Measurements from ENCODE around the gene S1PR4.
A peak's percentile ranks its signal among the peaks of the same experiment; 100 is the strongest.

Gene S1PR4

GRCh38 chr19:3133793-3134116 lies 44.8 kb upstream of the S1PR4 start:
- H3K9me3 ChIP-seq (ENCODE audit: insufficient read depth, low read depth, low read length): no peaks in the 10 kb centered on the region
- no peak overlapping the region for H3K23ac ChIP-seq (ENCODE audit: low read length)
- no peaks in the 10 kb centered on the region for H3K79me1 ChIP-seq (ENCODE audit: low read length)
- H3K79me2 ChIP-seq (ENCODE audit: control insufficient read depth, insufficient read depth, low read length, poor library complexity): no peaks in the 10 kb centered on the region
- no peak overlapping the region for H3K4me3 ChIP-seq (ENCODE audit: low read depth, low read length)
- no peak overlapping the region for H4K91ac ChIP-seq (ENCODE audit: low read depth, low read length)
- no peak overlapping the region for H3K4ac ChIP-seq (ENCODE audit: low read depth, low read length)
- no peak overlapping the region for H2BK120ac ChIP-seq (ENCODE audit: insufficient read depth, low read length, poor library complexity)
- DNase-seq: no peak
- H3K9ac ChIP-seq (ENCODE audit: low read length): no peak overlapping the region
- H4K12ac ChIP-seq (ENCODE audit: low read depth, low read length): no peak overlapping the region
- H4K8ac ChIP-seq (ENCODE audit: low read depth, low read length): no peak overlapping the region
- H3K14ac ChIP-seq (ENCODE audit: low read length): no peak overlapping the region
- no peak overlapping the region for H3K18ac ChIP-seq (ENCODE audit: low read length)
- H3K27ac ChIP-seq (ENCODE audit: low read depth, low read length): no peak overlapping the region
- H3K27me3 ChIP-seq (ENCODE audit: insufficient read depth, low read length): no peaks in the 10 kb centered on the region
- no peaks in the 10 kb centered on the region for H3K36me3 ChIP-seq (ENCODE audit: control insufficient read depth in 1 of 2, insufficient read depth in 2 of 2, low read length in 2 of 2)
- H2BK12ac ChIP-seq (ENCODE audit: low read length): no peak overlapping the region
- H3K4me1 ChIP-seq (ENCODE audit: control insufficient read depth in 1 of 2, insufficient read depth in 2 of 2, low read length in 2 of 2): no peaks in the 10 kb centered on the region
- H3K4me2 ChIP-seq (ENCODE audit: low read length): no peak overlapping the region
- no peak overlapping the region for H2AK5ac ChIP-seq (ENCODE audit: low read length)
- H2AFZ ChIP-seq (ENCODE audit: insufficient read depth, low read length, poor library complexity): no peak overlapping the region
- no peak overlapping the region for H2BK5ac ChIP-seq (ENCODE audit: low read depth, low read length, poor library complexity)
- no CpG with 5 or more reads among the region's 4 CpGs for WGBS (ENCODE audit: extremely low coverage, insufficient coverage, insufficient read length)

GRCh38 chr19:3135961-3136683 lies 42.4 kb upstream of the S1PR4 start, which contains the start of gene GNA15:
Gene GNA15, plus strand, starts transcription at chr19:3136033. Its CDS starts 418 bp downstream, at chr19:3136451.
- Histone ChIP-seq H3K4me3 (ENCODE audit: low read depth, low read length) (no peak within 1 kb of the TSS), H3K4ac (ENCODE audit: low read depth, low read length) (no peak within 1 kb of the TSS), H3K4me1 (ENCODE audit: control insufficient read depth in 1 of 2, insufficient read depth in 2 of 2, low read length in 2 of 2) (no peaks in the 10 kb centered on the region), H3K27me3 (ENCODE audit: insufficient read depth, low read length) (no peaks in the 10 kb centered on the region), H2AFZ (ENCODE audit: insufficient read depth, low read length, poor library complexity) (no peak within 1 kb of the TSS), H4K12ac (ENCODE audit: low read depth, low read length) (no peak within 1 kb of the TSS), H3K36me3 (ENCODE audit: control insufficient read depth in 1 of 2, insufficient read depth in 2 of 2, low read length in 2 of 2) (no peaks in the 10 kb centered on the region), H3K9me3 (ENCODE audit: insufficient read depth, low read depth, low read length) (no peaks in the 10 kb centered on the region), H3K23ac (ENCODE audit: low read length) (no peak within 1 kb of the TSS), H3K79me1 (ENCODE audit: low read length) (no peaks in the 10 kb centered on the region), H3K18ac (ENCODE audit: low read length) (no peak within 1 kb of the TSS), H4K8ac (ENCODE audit: low read depth, low read length) (no peak within 1 kb of the TSS), H4K91ac (ENCODE audit: low read depth, low read length) (no peak within 1 kb of the TSS), H3K27ac (ENCODE audit: low read depth, low read length) (no peak within 1 kb of the TSS), H2BK12ac (ENCODE audit: low read length) (no peak within 1 kb of the TSS), H3K79me2 (ENCODE audit: control insufficient read depth, insufficient read depth, low read length, poor library complexity) (no peaks in the 10 kb centered on the region), H2BK5ac (ENCODE audit: low read depth, low read length, poor library complexity) (no peak within 1 kb of the TSS), H2AK5ac (ENCODE audit: low read length) (no peak within 1 kb of the TSS), H3K14ac (ENCODE audit: low read length) (no peak within 1 kb of the TSS), H3K4me2 (ENCODE audit: low read length) (no peak within 1 kb of the TSS), H2BK120ac (ENCODE audit: insufficient read depth, low read length, poor library complexity) (no peak within 1 kb of the TSS), H3K9ac (ENCODE audit: low read length) (no peak within 1 kb of the TSS)
- DNase-seq: peak in 1 of 2 donors; percentile 30
- no CpG with 5 or more reads among the region's 40 CpGs for WGBS (ENCODE audit: extremely low coverage, insufficient coverage, insufficient read length)

GRCh38 chr19:3136684-3137055 lies 41.9 kb upstream of the S1PR4 start:
- WGBS (ENCODE audit: extremely low coverage, insufficient coverage, insufficient read length): no CpG with 5 or more reads among the region's 16 CpGs
- Histone ChIP-seq H3K27me3 (ENCODE audit: insufficient read depth, low read length) (no peaks in the 10 kb centered on the region), H4K8ac (ENCODE audit: low read depth, low read length) (no peak overlapping the region), H2AK5ac (ENCODE audit: low read length) (no peak overlapping the region), H3K4me1 (ENCODE audit: control insufficient read depth in 1 of 2, insufficient read depth in 2 of 2, low read length in 2 of 2) (no peaks in the 10 kb centered on the region), H3K36me3 (ENCODE audit: control insufficient read depth in 1 of 2, insufficient read depth in 2 of 2, low read length in 2 of 2) (no peaks in the 10 kb centered on the region), H2BK12ac (ENCODE audit: low read length) (no peak overlapping the region), H3K18ac (ENCODE audit: low read length) (no peak overlapping the region), H3K14ac (ENCODE audit: low read length) (no peak overlapping the region), H4K12ac (ENCODE audit: low read depth, low read length) (no peak overlapping the region), H3K9me3 (ENCODE audit: insufficient read depth, low read depth, low read length) (no peaks in the 10 kb centered on the region), H3K23ac (ENCODE audit: low read length) (no peak overlapping the region), H3K4me3 (ENCODE audit: low read depth, low read length) (no peak overlapping the region), H2BK120ac (ENCODE audit: insufficient read depth, low read length, poor library complexity) (no peak overlapping the region), H3K79me2 (ENCODE audit: control insufficient read depth, insufficient read depth, low read length, poor library complexity) (no peaks in the 10 kb centered on the region), H2BK5ac (ENCODE audit: low read depth, low read length, poor library complexity) (no peak overlapping the region), H3K4me2 (ENCODE audit: low read length) (no peak overlapping the region), H3K27ac (ENCODE audit: low read depth, low read length) (no peak overlapping the region), H3K79me1 (ENCODE audit: low read length) (no peaks in the 10 kb centered on the region), H3K4ac (ENCODE audit: low read depth, low read length) (no peak overlapping the region), H3K9ac (ENCODE audit: low read length) (no peak overlapping the region), H2AFZ (ENCODE audit: insufficient read depth, low read length, poor library complexity) (no peak overlapping the region), H4K91ac (ENCODE audit: low read depth, low read length) (no peak overlapping the region)
- peak; percentile 71 to 82 for DNase-seq

- Histone ChIP-seq H3K18ac (ENCODE audit: low read length) (no peak overlapping the region), H3K4me1 (ENCODE audit: control insufficient read depth in 1 of 2, insufficient read depth in 2 of 2, low read length in 2 of 2) (no peaks in the 10 kb centered on the region), H3K9me3 (ENCODE audit: insufficient read depth, low read depth, low read length) (no peaks in the 10 kb centered on the region), H2BK5ac (ENCODE audit: low read depth, low read length, poor library complexity) (no peak overlapping the region), H3K79me1 (ENCODE audit: low read length) (no peaks in the 10 kb centered on the region), H3K4me2 (ENCODE audit: low read length) (no peak overlapping the region), H2BK12ac (ENCODE audit: low read length) (no peak overlapping the region), H4K12ac (ENCODE audit: low read depth, low read length) (no peak overlapping the region), H4K8ac (ENCODE audit: low read depth, low read length) (no peak overlapping the region), H2BK120ac (ENCODE audit: insufficient read depth, low read length, poor library complexity) (no peak overlapping the region), H2AK5ac (ENCODE audit: low read length) (no peak overlapping the region), H3K36me3 (ENCODE audit: control insufficient read depth in 1 of 2, insufficient read depth in 2 of 2, low read length in 2 of 2) (no peaks in the 10 kb centered on the region), H2AFZ (ENCODE audit: insufficient read depth, low read length, poor library complexity) (no peak overlapping the region), H4K91ac (ENCODE audit: low read depth, low read length) (no peak overlapping the region), H3K79me2 (ENCODE audit: control insufficient read depth, insufficient read depth, low read length, poor library complexity) (no peaks in the 10 kb centered on the region), H3K14ac (ENCODE audit: low read length) (no peak overlapping the region), H3K4ac (ENCODE audit: low read depth, low read length) (no peak overlapping the region), H3K9ac (ENCODE audit: low read length) (no peak overlapping the region), H3K27me3 (ENCODE audit: insufficient read depth, low read length) (no peaks in the 10 kb centered on the region), H3K4me3 (ENCODE audit: low read depth, low read length) (no peak overlapping the region), H3K23ac (ENCODE audit: low read length) (no peak overlapping the region), H3K27ac (ENCODE audit: low read depth, low read length) (no peak overlapping the region)
- no peak for DNase-seq
- no CpG with 5 or more reads among the region's 7 CpGs for WGBS (ENCODE audit: extremely low coverage, insufficient coverage, insufficient read length)
Measured at GRCh38 chr19:3137119-3137518, 41.5 kb upstream of the S1PR4 start.

All from trophoblast cell (in vitro differentiated cells and primary cell).